Neural crest cell (in vitro differentiated cells): ENCODE results near the gene PLPP3. TPM values are rescaled to one million over a fixed set of nuclear protein-coding genes. Genes with fewer than 3 reads are reported as not detected.

ENCODE experiments used
- DNase-seq: peaks from one replicate; pipeline ENCODE4 v3.0.0; 2021; ENCODE audit warnings: low read depth, mixed read lengths, low spot score
- H3K27ac Mint-ChIP-seq: one replicate; pipeline ENCODE4 v1.8.0; 2021; ENCODE audit warnings: mild to moderate bottlenecking, mixed read lengths; ENCODE audit not compliant: unreplicated experiment
- H3K27me3 Mint-ChIP-seq: 2 replicates; pipeline ENCODE4 v1.8.0; 2021; ENCODE audit warnings: low read depth, mild to moderate bottlenecking, mixed read lengths
- H3K36me3 Mint-ChIP-seq: 2 replicates; pipeline ENCODE4 v1.8.0; 2021; ENCODE audit warnings: low read depth, mild to moderate bottlenecking, mixed read lengths
- H3K4me1 Mint-ChIP-seq: 2 replicates; pipeline ENCODE4 v1.8.0; 2021; ENCODE audit warnings: mixed read lengths
- H3K4me3 Mint-ChIP-seq: one replicate; pipeline ENCODE4 v1.8.0; 2021; ENCODE audit warnings: mild to moderate bottlenecking, mixed read lengths
- H3K9me3 Mint-ChIP-seq: 2 replicates; pipeline ENCODE4 v1.8.0; 2021; ENCODE audit warnings: mixed read lengths
- CTCF ChIP-seq: fragments of 200-600 bp; sonication (generic); conservative IDR thresholded peaks from 2 replicates; pipeline ENCODE4 v1.5.0; 2021; ENCODE audit warnings: antibody characterized with exemption, mild to moderate bottlenecking
- total RNA-seq: library from RNA; stranded (reverse); gene quantifications from 2 replicates; pipeline ENCODE4 v1.2.1, GENCODE V29; 2021

The PLPP3 gene
- total RNA-seq, 1 donor from 2014 or later = 24.7 TPM

DNA sequence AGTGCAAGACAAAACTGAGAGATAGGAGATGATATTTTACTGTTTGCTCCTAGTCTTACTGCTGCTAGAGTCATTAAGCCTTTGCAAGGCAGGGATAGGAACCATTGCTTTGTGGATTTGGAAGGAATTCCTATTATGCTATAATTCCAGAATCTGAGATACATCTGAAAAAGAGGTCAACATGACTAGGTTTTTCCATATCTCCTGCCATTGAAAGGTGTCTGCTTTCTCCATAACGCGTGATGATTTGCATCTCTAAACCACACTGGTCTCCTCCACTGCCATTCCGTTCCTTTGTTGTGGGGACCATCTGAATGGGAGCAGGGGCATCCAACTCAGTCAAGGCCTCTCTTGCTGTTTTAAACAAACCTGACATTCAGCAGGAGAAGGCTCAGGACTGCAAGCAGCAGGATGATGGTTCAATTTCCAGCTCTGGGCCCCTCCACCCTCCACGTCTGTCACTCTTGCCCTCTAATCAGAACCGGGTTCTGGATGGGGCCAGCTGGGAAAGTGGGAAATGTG, 45.2 kb downstream of the PLPP3 start:
- TF ChIP-seq CTCF = no peak
- Mint-ChIP-seq H3K4me1 (peaks cover 43% of the 10 kb centered on the region), H3K4me3 (no peak overlapping the region), H3K27me3 (no peaks in the 10 kb centered on the region), H3K9me3 (no peaks in the 10 kb centered on the region), H3K36me3 (peaks cover 13% of the 10 kb centered on the region), H3K27ac (peak overlapping the region; percentile 27)
- DNase-seq = no peak

GRCh38 chr1:56533621-56534020, 45.7 kb downstream of the PLPP3 start:
- DNase-seq = no peak
- peaks cover 45% of the 10 kb centered on the region for H3K4me1 Mint-ChIP-seq
- no peak overlapping the region for H3K4me3 Mint-ChIP-seq
- no peak for TF ChIP-seq CTCF
- H3K9me3 Mint-ChIP-seq = no peaks in the 10 kb centered on the region
- peaks cover 13% of the 10 kb centered on the region for H3K36me3 Mint-ChIP-seq
- H3K27ac Mint-ChIP-seq = no peak overlapping the region
- H3K27me3 Mint-ChIP-seq = no peaks in the 10 kb centered on the region

GRCh38 chr1:56533197-56533596, 46.2 kb downstream of the PLPP3 start:
- peaks cover 44% of the 10 kb centered on the region for H3K4me1 Mint-ChIP-seq
- no peak for TF ChIP-seq CTCF
- H3K27me3 Mint-ChIP-seq = no peaks in the 10 kb centered on the region
- H3K36me3 Mint-ChIP-seq = peaks cover 13% of the 10 kb centered on the region
- no peak overlapping the region for H3K4me3 Mint-ChIP-seq
- no peaks in the 10 kb centered on the region for H3K9me3 Mint-ChIP-seq
- no peak for DNase-seq
- no peak overlapping the region for H3K27ac Mint-ChIP-seq

DNA sequence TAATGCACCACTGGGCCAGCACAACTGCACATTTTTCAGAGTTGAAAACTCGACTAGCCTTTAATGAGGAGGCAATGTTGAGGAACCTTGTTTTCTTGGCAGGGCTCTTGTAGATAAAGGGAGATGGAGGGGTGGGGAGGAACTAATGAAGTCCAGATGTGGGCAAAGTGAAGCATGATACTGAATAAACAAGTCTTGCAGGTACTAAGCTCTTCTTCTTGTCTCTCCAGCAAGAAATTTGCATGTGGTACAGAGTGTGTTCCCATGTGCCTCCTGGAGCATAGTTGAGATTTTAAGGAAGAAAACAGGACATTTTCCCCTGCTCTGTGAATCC, 47.0 kb downstream of the PLPP3 start:
- H3K9me3 Mint-ChIP-seq = no peaks in the 10 kb centered on the region
- H3K27me3 Mint-ChIP-seq = no peaks in the 10 kb centered on the region
- no peak for TF ChIP-seq CTCF
- no peak for DNase-seq
- H3K4me1 Mint-ChIP-seq = peaks cover 50% of the 10 kb centered on the region
- H3K27ac Mint-ChIP-seq = no peak overlapping the region
- peaks cover 12% of the 10 kb centered on the region for H3K36me3 Mint-ChIP-seq
- H3K4me3 Mint-ChIP-seq = no peak overlapping the region

DNA sequence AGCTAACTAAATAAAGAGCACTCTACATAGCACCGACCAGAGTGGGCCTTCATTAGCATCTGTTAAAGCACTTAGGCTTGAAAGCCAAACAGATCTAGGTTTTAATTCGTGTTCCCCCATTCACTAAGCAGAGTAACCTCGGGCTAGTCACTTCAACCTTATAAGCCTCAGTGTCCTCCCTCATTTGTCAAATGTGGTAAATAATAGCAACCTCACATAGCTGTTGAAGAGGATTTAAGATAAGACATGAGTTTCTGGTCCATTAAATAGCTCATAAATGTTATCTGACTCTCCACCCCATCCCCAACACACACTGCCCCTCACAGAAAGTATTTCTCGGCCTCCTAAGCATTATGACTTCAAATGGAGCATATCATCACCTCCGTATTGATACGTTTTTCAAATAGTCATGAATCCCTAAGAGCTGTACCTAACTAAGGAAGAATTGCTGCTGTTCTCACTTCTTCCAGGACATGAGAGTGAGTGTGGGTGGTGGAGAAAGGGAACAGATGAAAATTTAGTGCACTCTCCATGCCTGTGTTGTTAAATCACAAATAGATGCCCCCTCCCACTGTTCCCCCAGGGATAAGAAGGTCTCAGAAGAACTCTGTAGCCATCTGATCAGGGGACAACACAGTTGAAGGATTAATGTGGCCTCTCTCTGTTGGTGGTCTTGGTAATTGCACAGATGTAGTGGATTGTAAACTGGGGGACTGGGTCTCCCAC, 47.6 kb downstream of the PLPP3 start:
- no peak overlapping the region for H3K27ac Mint-ChIP-seq
- H3K4me3 Mint-ChIP-seq = no peak overlapping the region
- no peaks in the 10 kb centered on the region for H3K27me3 Mint-ChIP-seq
- no peak for DNase-seq
- peaks cover 7% of the 10 kb centered on the region for H3K36me3 Mint-ChIP-seq
- H3K9me3 Mint-ChIP-seq = no peaks in the 10 kb centered on the region
- no peak for TF ChIP-seq CTCF
- peaks cover 53% of the 10 kb centered on the region for H3K4me1 Mint-ChIP-seq
